ENCODE measurements around the gene STAT1.

The STAT1 gene

GRCh38 chr2:191030521-191031154 lies 16.7 kb upstream of the STAT1 start:
- peak; percentile 37 for DNase-seq

GRCh38 chr2:191029280-191029950 lies 15.4 kb upstream of the STAT1 start:
- DNase-seq, result peak; percentile 53

GRCh38 chr2:191026377-191026776 lies 12.4 kb upstream of the STAT1 start:
- DNase-seq, result no peak

GRCh38 chr2:191025135-191025534 lies 11.2 kb upstream of the STAT1 start:
- DNase-seq, result peak; percentile 44

- DNase-seq, result no peak
Observed at GRCh38 chr2:191023235-191023679, 9.3 kb upstream of the STAT1 start.

- DNase-seq, result peak; percentile 96
Observed at GRCh38 chr2:191020742-191021381, 6.9 kb upstream of the STAT1 start.

- DNase-seq, result peak; percentile 97
Observed at GRCh38 chr2:191020221-191020741, 6.3 kb upstream of the STAT1 start.

GRCh38 chr2:191019376-191019775 lies 5.4 kb upstream of the STAT1 start:
- DNase-seq, result no peak

GRCh38 chr2:191018643-191019119 lies 4.7 kb upstream of the STAT1 start:
- DNase-seq, result no peak

GRCh38 chr2:191018048-191018447 lies 4.1 kb upstream of the STAT1 start:
- peak; percentile 80 for DNase-seq

GRCh38 chr2:191015831-191016230 lies 1.9 kb upstream of the STAT1 start:
- DNase-seq, result no peak

- peak; percentile 47 for DNase-seq
Observed at GRCh38 chr2:191015239-191015638, 1.3 kb upstream of the STAT1 start.

- DNase-seq, result no peak
Observed at GRCh38 chr2:191014653-191015020, 666 bp upstream of the STAT1 start.

- no peak for DNase-seq
Observed at GRCh38 chr2:191013682-191013931, 364 bp downstream of the STAT1 start.

GRCh38 chr2:191012845-191013681 lies 908 bp downstream of the STAT1 start:
- DNase-seq, result peak; percentile 84

GRCh38 chr2:191012346-191012745 lies 1.6 kb downstream of the STAT1 start:
- no peak for DNase-seq

- DNase-seq, result no peak
Observed at GRCh38 chr2:191010887-191011885, 2.8 kb downstream of the STAT1 start.

- DNase-seq, result no peak
Observed at GRCh38 chr2:191009541-191010374, 4.2 kb downstream of the STAT1 start.

- DNase-seq, result no peak
Observed at GRCh38 chr2:191008286-191008685, 5.7 kb downstream of the STAT1 start.

- DNase-seq, result no peak
Observed at GRCh38 chr2:191006997-191007783, 6.8 kb downstream of the STAT1 start.

Measured in inflammatory macrophage treated with lipopolysaccharide for 4 hours (primary cell).